K562 (cell line): ENCODE results near the gene DUSP9. TPM values are rescaled to one million over a fixed set of nuclear protein-coding genes. Genes with fewer than 3 reads are reported as not detected.

ENCODE experiments used
- ATAC-seq: fragments of 200-7000 bp; cut with Tn5 transposase; 3 replicates; pipeline ENCODE4 v1.9.1; 2020; ENCODE audit warnings: moderate library complexity
- BruUV-seq: library from RNA; stranded (reverse); fragments of 400-500 nt; replicated peaks from 2 replicates; lab custom pipeline; 2021; lab: Mats Ljungman, UMichigan
- CTCF ChIA-PET: fragments of 300-600 bp; formaldehyde crosslinking; extraction: SDS; loops from one replicate; lab custom pipeline; 2021; ENCODE audit warnings: low intra/inter-chr PET ratio; lab: Yijun Ruan, JAX
- POLR2A ChIA-PET: fragments of 300-600, 350-650 bp; sonication (Branson Sonifier 250); formaldehyde crosslinking; extraction: SDS; loops from one replicate; lab custom pipeline; 2021; ENCODE audit warnings: antibody characterized with exemption, inconsistent platforms; lab: Yijun Ruan, JAX
- DNase-seq, 4 experiments: peaks; one replicate each; pipeline versions ENCODE4 v3.0.0 to v3.0.0-alpha.2; 2011 to 2018; ENCODE audit warnings: low spot score in 3 of 4, mixed read lengths in 3 of 4; ENCODE audit errors: extremely low read depth in 1 of 4
- FAIRE-seq: peaks from 2 replicates; lab custom pipeline; 2011; peaks lifted over from hg19 to GRCh38; lab: Jason Lieb, UNC
- H2AFZ ChIP-seq: 2 replicates; pipeline ENCODE4 v1.6.0; 2011; ENCODE audit warnings: low read depth, low read length, control low read depth, inconsistent platforms
- H3K27ac ChIP-seq: fragments of 200-600 bp; 3 replicates; pipeline ENCODE4 v1.8.0; 2011; ENCODE audit warnings: low read depth, mild to moderate bottlenecking, control low read depth, inconsistent platforms, low read length, moderate library complexity, mixed read lengths; ENCODE audit errors: extremely low read depth
- H3K27me3 ChIP-seq, 2 experiments: fragments of 300-600 bp in 1 of 2; 2 replicates in 1 of 2; 3 replicates in 1 of 2; pipeline versions ENCODE4 v1.6.0 to v1.8.0; 2011; ENCODE audit warnings: inconsistent platforms in 2 of 2, low read length in 2 of 2, mild to moderate bottlenecking in 1 of 2, mixed read lengths in 1 of 2, moderate library complexity in 1 of 2; ENCODE audit not compliant: control insufficient read depth in 2 of 2, insufficient read depth in 2 of 2
- H3K36me3 ChIP-seq: fragments of 300-600 bp; 3 replicates; pipeline ENCODE4 v1.8.0; 2011; ENCODE audit warnings: mild to moderate bottlenecking, low read length, inconsistent platforms; ENCODE audit not compliant: control insufficient read depth, insufficient read depth
- H3K4me1 ChIP-seq, 2 experiments: fragments of 200-600 bp in 1 of 2; replicated peaks in 1 of 2; 2 replicates in 1 of 2; 3 replicates in 1 of 2; pipeline versions ENCODE4 v1.5.1 to v1.8.0; 2011; ENCODE audit warnings: inconsistent platforms in 2 of 2, low read length in 2 of 2, mild to moderate bottlenecking in 1 of 2, mixed read lengths in 1 of 2, moderate library complexity in 1 of 2; ENCODE audit not compliant: control insufficient read depth in 2 of 2, insufficient read depth in 2 of 2
- H3K4me2 ChIP-seq: 2 replicates; pipeline ENCODE4 v1.6.1; 2011; ENCODE audit warnings: low read length, control low read depth, inconsistent platforms, mixed read lengths; ENCODE audit not compliant: insufficient read depth
- H3K4me3 ChIP-seq: fragments of 200-600 bp; sonication (generic), shearing (Covaris generic); 2 replicates; pipeline ENCODE4 v1.5.1; 2016; ENCODE audit warnings: control low read depth, inconsistent platforms
- H3K79me2 ChIP-seq: fragments of 200-600 bp; 3 replicates; pipeline ENCODE4 v1.8.0; 2011; ENCODE audit warnings: low read length, inconsistent platforms; ENCODE audit not compliant: control insufficient read depth, insufficient read depth
- H3K9ac ChIP-seq, 2 experiments: 2 replicates each; pipeline versions ENCODE4 v1.6.0 to v1.6.1; 2011; ENCODE audit warnings: low read depth in 2 of 2, low read length in 2 of 2, control low read depth in 1 of 2, inconsistent platforms in 1 of 2, mild to moderate bottlenecking in 1 of 2, mixed read lengths in 1 of 2; ENCODE audit not compliant: insufficient read depth in 1 of 2
- H3K9me1 ChIP-seq: one replicate; pipeline ENCODE4 v1.6.0; 2011; ENCODE audit warnings: inconsistent platforms, mild to moderate bottlenecking, low read length, moderate library complexity; ENCODE audit not compliant: control insufficient read depth, insufficient read depth
- H3K9me3 ChIP-seq: replicated peaks from 2 replicates; pipeline ENCODE4 v1.5.1; 2011; ENCODE audit warnings: low read depth, low read length, inconsistent platforms; ENCODE audit not compliant: control insufficient read depth, insufficient read depth
- H4K20me1 ChIP-seq: replicated peaks from 2 replicates; pipeline ENCODE4 v1.6.1; 2011; ENCODE audit warnings: low read length, inconsistent platforms, mixed read lengths; ENCODE audit not compliant: control insufficient read depth, insufficient read depth
- ASH1L ChIP-seq: fragments of 450-650 bp; IDR thresholded peaks from 2 replicates; pipeline ENCODE4 v1.6.1; 2018; ENCODE audit warnings: borderline replicate concordance, mild to moderate bottlenecking, low read depth; ENCODE audit not compliant: partially characterized antibody
- CHD7 ChIP-seq: fragments of 200-600 bp; sonication (generic); IDR thresholded peaks from one replicate; pipeline ENCODE4 v1.6.1; 2012; ENCODE audit warnings: mild to moderate bottlenecking, low read depth, low read length, inconsistent platforms
- COPS2 ChIP-seq: fragments of 450-650 bp; conservative IDR thresholded peaks from 2 replicates; pipeline ENCODE4 v1.6.1; 2016; ENCODE audit warnings: mild to moderate bottlenecking, moderate library complexity
- HNRNPLL ChIP-seq: fragments of 200-400 bp; formaldehyde crosslinking; IDR thresholded peaks from 2 replicates; pipeline ENCODE4 v1.6.1; 2017; ENCODE audit warnings: low read length, low read depth, mild to moderate bottlenecking; ENCODE audit not compliant: poor library complexity, severe bottlenecking
- MED1 ChIP-seq: sonication (generic); formaldehyde crosslinking; IDR thresholded peaks from 2 replicates; pipeline ENCODE4 v1.8.1; 2023; ENCODE audit warnings: missing genetic modification reagents, borderline replicate concordance
- MTA2 ChIP-seq: fragments of 450-650 bp; IDR thresholded peaks from 2 replicates; pipeline ENCODE4 v1.6.1; 2016; ENCODE audit warnings: low read depth
- NFIC ChIP-seq: fragments of 450-650 bp; IDR thresholded peaks from 2 replicates; pipeline ENCODE4 v1.6.1; 2017; ENCODE audit warnings: mild to moderate bottlenecking, inconsistent platforms
- NR1H2 ChIP-seq: sonication (generic); formaldehyde crosslinking; IDR thresholded peaks from 2 replicates; pipeline ENCODE4 v1.4.0; 2020; ENCODE audit warnings: mild to moderate bottlenecking, missing genetic modification reagents
- PRMT5 ChIP-seq: sonication (generic); formaldehyde crosslinking; IDR thresholded peaks from 2 replicates; pipeline ENCODE4 v1.5.0; 2020; ENCODE audit warnings: missing genetic modification reagents
- RFX5 ChIP-seq: IDR thresholded peaks from 2 replicates; pipeline ENCODE4 v1.6.1; 2011; ENCODE audit warnings: low read depth, mild to moderate bottlenecking, improper control_type of control experiment, low read length
- XRCC3 ChIP-seq: fragments of 450-650 bp; IDR thresholded peaks from 2 replicates; pipeline ENCODE4 v1.6.1; 2017; ENCODE audit warnings: mild to moderate bottlenecking, moderate library complexity
- YBX1 ChIP-seq: fragments of 450-650 bp; IDR thresholded peaks from 2 replicates; pipeline ENCODE4 v1.7.1; 2016; ENCODE audit warnings: mild to moderate bottlenecking
- ZNF174 ChIP-seq: fragments of 250-450 bp; sonication (Bioruptor Pico); IDR thresholded peaks from 2 replicates; pipeline ENCODE4 v1.4.0; 2020; ENCODE audit warnings: mild to moderate bottlenecking
- ZNF436 ChIP-seq: fragments of 250-450, 450-650 bp; sonication (Bioruptor Pico); formaldehyde crosslinking; IDR thresholded peaks from 2 replicates; pipeline ENCODE4 v1.7.0; 2020; ENCODE audit warnings: mild to moderate bottlenecking
- WGBS: fragments of 100-300 bp; shearing (Covaris generic); methylation state at CpG from one replicate; pipeline ENCODE4 v1.1.6; 2016; ENCODE audit warnings: low coverage, mixed read lengths; ENCODE audit not compliant: insufficient coverage; ENCODE audit errors: missing lambda C conversion rate; 5-methylcytosine and 5-hydroxymethylcytosine counted together
- in situ Hi-C: fragments of 300-500 bp; cut with MboI; formaldehyde crosslinking; loops from 4 replicates; pipeline ENCODE4 v1.15.0; 2018; ENCODE audit warnings: inconsistent platforms, mixed read lengths
- intact Hi-C: fragments of 100-400 bp; cut with micrococcal nuclease; formaldehyde crosslinking; loops from 2 replicates; pipeline ENCODE4 v1.14.2; 2022
- polyA plus RNA-seq, 8 experiments: library from polyadenylated mRNA; depleted of rRNA in 4 of 8; stranded (reverse) in 5 of 8; unstranded in 3 of 8; fragments of >200 nt; fragmentation: Nextera tagmentation in 2 of 8; fragmentation: Illumina TruSeq in 1 of 8; extraction: Ambion mirVana in 2 of 8; extraction: Trizol in 1 of 8; gene quantifications; 2 replicates each; pipeline versions ENCODE4 v1.2.1 to v1.2.3, GENCODE V29; 2011 to 2014; ENCODE audit warnings: inconsistent platforms in 1 of 8, missing spikeins in 1 of 8
- total RNA-seq, 7 experiments: library from RNA; depleted of rRNA in 6 of 7; stranded (reverse); fragments of >200 nt in 6 of 7; fragmentation: Illumina TruSeq in 2 of 7; extraction: Trizol in 2 of 7; gene quantifications; 2 replicates each; pipeline versions ENCODE4 v1.2.1 to v1.2.3, GENCODE V29; 2011 to 2021; ENCODE audit warnings: low replicate concordance in 1 of 7

The DUSP9 gene
- total and polyA plus RNA-seq, 9 of the 15 experiments (the other 6 are each of a cell fraction or from before 2014, with no cell fraction given), result 0.11 to 14.1 (median 5.5) TPM

DNA sequence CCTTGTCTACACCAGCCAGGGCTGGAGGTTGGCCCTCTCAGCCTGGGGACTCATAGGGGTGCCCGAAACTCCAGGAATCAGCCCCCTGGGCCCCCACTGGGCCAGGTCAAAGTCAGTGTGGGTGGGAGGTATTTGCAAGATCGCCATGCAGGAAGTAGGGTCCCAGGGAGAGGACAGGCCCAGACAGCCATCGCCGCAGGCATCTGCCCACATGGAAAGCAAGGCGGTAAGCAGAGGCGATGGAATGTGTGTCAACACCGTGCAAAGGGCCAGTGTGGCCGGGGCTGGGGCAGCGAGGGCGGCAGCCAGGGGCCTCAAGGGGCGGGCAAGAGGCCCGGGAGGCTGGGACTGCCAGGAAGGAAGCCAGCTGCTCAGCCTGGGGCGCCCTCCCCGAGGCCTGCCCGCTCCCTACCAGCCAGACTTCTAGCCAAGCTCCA is 19.3 kb upstream of the DUSP9 start (continued):
- no peak for TF ChIP-seq ZNF436 (CRISPR knock-in tag)
- no peak for TF ChIP-seq NR1H2 (CRISPR knock-in tag)
- TF ChIP-seq MED1 (CRISPR knock-in tag), result no peak
- no peak for TF ChIP-seq MTA2
- no peak for TF ChIP-seq PRMT5 (CRISPR knock-in tag)
- TF ChIP-seq HNRNPLL, result no peak
- no peak for TF ChIP-seq RFX5
- TF ChIP-seq YBX1, result no peak
- TF ChIP-seq NFIC, result no peak
- no peak for TF ChIP-seq COPS2
- TF ChIP-seq XRCC3, result no peak
- TF ChIP-seq ASH1L, result no peak
- no peak for TF ChIP-seq ZNF174

- Histone ChIP-seq H3K27ac (no peak overlapping the region), H3K9me1 (no peaks in the 10 kb centered on the region), H3K4me1 (peaks cover 0 to 20% of the 10 kb centered on the region in 2 experiments; a peak in 2 of 5 replicates), H3K9ac (no peak overlapping the region; a peak in 1 of 4 replicates), H3K4me2 (no peak overlapping the region), H3K4me3 (no peak overlapping the region), H3K79me2 (no peaks in the 10 kb centered on the region), H4K20me1 (peaks cover 5% of the 10 kb centered on the region; the same call in 1 of the 2 replicates), H3K9me3 (no peaks in the 10 kb centered on the region), H3K27me3 (peaks cover 18 to 79% of the 10 kb centered on the region in 2 experiments; a peak in 3 of 5 replicates), H3K36me3 (no peaks in the 10 kb centered on the region), H2AFZ (no peak overlapping the region)
- DNase-seq (no peak), FAIRE-seq (no peak), ATAC-seq (no peak)
- ChIA-PET CTCF (no interaction called here), POLR2A (interaction anchor here (0.5 kb wide), 1 partner anchor 8 kb away, joined by 3 read pairs; no protein-coding TSS in a partner anchor)
- intact Hi-C loops, result no loop called here
- no TSS peak for BruUV-seq
- WGBS, result 51% methylated on average over 7 of the region's 8 CpGs
- in situ Hi-C loops, result no loop called here
- no peak for TF ChIP-seq CHD7
These were observed 18.9 kb upstream of the DUSP9 start for GRCh38 chrX:153628129-153628528.
